ENCODE data around the gene ZBTB21.

The ZBTB21 gene

DNA sequence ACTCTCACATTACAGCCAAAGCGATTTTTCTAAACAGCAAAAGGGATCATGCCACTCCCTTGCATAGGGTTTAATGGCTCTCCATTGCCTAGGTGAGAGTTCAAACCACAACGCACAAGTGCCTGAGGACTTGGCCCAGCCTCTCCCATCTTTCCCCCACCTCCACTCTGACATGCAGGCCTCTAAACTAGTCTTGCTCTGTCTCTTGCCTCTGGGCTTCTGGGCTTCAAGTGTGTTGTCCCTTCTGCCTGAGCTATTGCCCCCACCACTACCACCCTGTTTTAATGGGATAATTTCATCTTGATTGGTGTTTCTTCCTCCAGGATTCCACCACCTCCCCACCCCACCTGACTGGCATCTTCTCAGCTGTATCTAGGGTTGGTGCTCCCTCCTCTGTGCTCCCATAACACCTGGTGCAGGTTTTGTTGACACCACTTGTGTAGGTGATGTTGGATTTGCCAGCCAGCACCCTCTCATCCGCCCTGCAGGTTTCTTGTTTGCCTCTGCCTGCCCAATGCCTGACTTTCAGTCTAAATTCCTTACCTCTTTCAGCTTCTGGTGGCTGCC, 2.7 kb upstream of the ZBTB21 start:
- no peak for TF ChIP-seq CTCF (IDR thresholded peaks at IDR 0.05; ENCODE audit: insufficient read depth, low read length, missing control alignments)
- no peak for DNase-seq (ENCODE audit: low read depth, low spot score)
- H3K4me3 ChIP-seq (ENCODE audit: low read depth, low read length): no peak overlapping the region
- ChIA-PET POLR2A (interaction anchor here (1.1 kb wide), 1 partner anchor 28 kb away, joined by 3 read pairs; no protein-coding TSS in a partner anchor), CTCF (interaction anchor here (1.2 to 1.8 kb wide), 3 partner anchors 10 to 95 kb away, joined by 3 to 4 read pairs (median 3); no protein-coding TSS in a partner anchor)

DNA sequence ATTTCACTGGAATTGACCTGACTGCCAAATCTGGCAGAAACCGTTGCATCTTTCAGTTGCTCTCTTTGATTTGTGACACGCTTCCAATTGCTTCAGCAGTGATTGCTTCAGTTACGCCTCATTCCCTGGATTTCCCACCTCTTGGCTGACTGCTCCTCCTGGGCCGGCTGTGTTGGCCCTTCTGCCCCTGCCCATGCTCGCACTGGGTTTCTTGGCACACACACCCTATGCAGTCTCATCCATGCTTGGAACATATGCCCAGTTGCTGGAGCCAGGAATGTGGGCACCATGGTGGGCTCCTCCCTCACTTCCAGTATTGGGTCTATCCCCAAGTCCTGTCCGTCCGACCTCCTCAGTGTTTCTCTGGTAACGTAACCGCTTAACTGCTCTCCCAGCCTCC, 2.2 kb upstream of the ZBTB21 start:
- TF ChIP-seq CTCF (IDR thresholded peaks at IDR 0.05; ENCODE audit: insufficient read depth, low read length, missing control alignments): no peak
- ChIA-PET CTCF (interaction anchor here (0.9 to 1.8 kb wide), 2 partner anchors 55 to 100 kb away, joined by 3 to 4 read pairs; no protein-coding TSS in a partner anchor), POLR2A (no interaction called here)
- no peak overlapping the region for H3K4me3 ChIP-seq (ENCODE audit: low read depth, low read length)
- DNase-seq (ENCODE audit: low read depth, low spot score): no peak

- ChIA-PET CTCF (interaction anchor here (0.7 to 1.0 kb wide), 3 partner anchors 35 to 143 kb away, joined by 3 read pairs; no protein-coding TSS in a partner anchor), POLR2A (interaction anchor here (0.6 kb wide), 1 partner anchor 82 kb away, joined by 3 read pairs; no protein-coding TSS in a partner anchor)
- H3K4me3 ChIP-seq (ENCODE audit: low read depth, low read length): peak overlapping the region; percentile 77
- peak; percentile 13 for TF ChIP-seq CTCF (IDR thresholded peaks at IDR 0.05; ENCODE audit: insufficient read depth, low read length, missing control alignments)
- DNase-seq (ENCODE audit: low read depth, low spot score): no peak
Measured at GRCh38 chr21:42010507-42011495, 641 bp upstream of the ZBTB21 start.

DNA sequence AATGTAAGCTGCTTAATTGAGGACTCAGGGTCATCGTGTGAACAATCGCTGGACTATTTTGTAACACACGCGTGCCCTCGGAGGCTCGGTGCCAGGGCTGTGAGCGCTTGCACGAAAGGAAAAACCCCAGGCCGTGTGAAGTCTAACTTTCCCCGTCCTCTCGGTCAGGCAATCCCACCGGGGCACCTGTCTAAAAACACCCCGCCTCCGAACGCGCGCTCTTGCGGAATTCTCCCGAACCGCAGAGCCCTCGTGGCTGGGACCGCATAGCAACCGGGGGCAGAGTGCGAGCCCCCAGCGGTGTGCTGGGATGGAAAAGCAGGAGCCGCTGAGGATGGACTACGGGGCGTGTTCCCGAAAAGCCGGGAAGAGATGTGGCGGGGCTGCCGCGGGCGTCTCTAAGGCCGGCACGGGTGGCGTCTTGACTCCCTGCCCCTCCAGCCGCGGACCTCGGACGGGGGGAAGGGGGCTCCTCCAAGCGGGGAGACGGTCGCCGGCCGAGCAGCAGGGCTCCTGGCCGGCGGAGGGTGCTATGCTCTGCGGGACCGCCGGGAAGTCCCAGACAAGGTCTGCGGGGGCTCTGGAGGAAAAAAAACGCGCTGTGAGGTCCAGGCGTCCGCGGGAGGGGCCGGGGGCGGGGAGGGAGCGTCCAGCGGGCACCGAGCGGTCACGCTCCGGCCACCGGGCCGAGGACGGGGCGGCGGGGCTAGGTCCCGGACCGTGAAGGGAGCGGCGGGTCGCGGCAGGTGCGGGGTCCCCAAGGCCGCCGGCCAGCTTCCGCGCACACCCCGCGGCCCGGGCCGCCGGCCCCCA, 936 bp downstream of the ZBTB21 start:
- POLR2A ChIA-PET: interaction anchor here (0.7 to 0.8 kb wide), 2 partner anchors 62 to 1348 kb away, joined by 3 read pairs; no protein-coding TSS in a partner anchor
- CTCF ChIA-PET: interaction anchor here (1.0 to 1.7 kb wide), 2 partner anchors 99 to 107 kb away, joined by 4 to 5 read pairs; no protein-coding TSS in a partner anchor
- TF ChIP-seq CTCF (IDR thresholded peaks at IDR 0.05; ENCODE audit: insufficient read depth, low read length, missing control alignments): peak; percentile 52
- H3K4me3 ChIP-seq (ENCODE audit: low read depth, low read length): peak overlapping the region; percentile 77
- DNase-seq (ENCODE audit: low read depth, low spot score): no peak

DNA sequence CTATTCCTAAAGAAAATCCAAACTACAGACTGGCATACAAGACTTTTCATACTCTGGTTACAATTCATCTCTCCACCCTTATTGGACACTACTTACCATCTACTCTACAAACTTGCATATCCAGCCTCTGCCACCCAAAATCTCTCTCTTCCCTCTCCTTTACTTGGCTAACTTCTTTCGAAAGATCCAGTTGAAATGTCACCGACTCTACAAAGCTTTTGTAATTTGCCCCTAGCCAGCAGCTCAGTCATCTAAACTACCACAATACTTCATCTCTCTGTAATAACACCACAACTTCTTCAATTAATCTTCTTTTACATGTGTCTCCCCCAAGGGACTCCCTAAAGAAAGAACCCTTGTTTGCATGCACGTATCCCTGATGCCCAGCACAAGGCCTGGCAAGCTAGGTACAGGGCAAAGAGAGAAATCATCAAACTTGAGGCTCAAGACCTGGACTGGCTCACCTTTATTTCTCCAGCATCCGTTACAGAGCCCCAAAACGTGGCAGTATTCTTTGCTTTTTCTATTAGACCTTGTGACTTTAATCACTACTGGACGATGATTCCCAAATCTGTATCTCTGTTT, 2.7 kb downstream of the ZBTB21 start:
- ChIA-PET CTCF (interaction anchor here (1.9 to 3.0 kb wide), 2 partner anchors 101 to 110 kb away, joined by 6 to 7 read pairs; no protein-coding TSS in a partner anchor), POLR2A (no interaction called here)
- no peak overlapping the region for H3K4me3 ChIP-seq (ENCODE audit: low read depth, low read length)
- no peak for TF ChIP-seq CTCF (IDR thresholded peaks at IDR 0.05; ENCODE audit: insufficient read depth, low read length, missing control alignments)
- DNase-seq (ENCODE audit: low read depth, low spot score): no peak
